HepG2 (cell line): ENCODE data around the gene ATP6V0E1. TPM values are rescaled to one million over a fixed set of nuclear protein-coding genes. Genes with fewer than 3 reads are reported as not detected.

Experiments
- ATAC-seq: fragments of 200-7000 bp; cut with Tn5 transposase; 3 replicates; pipeline ENCODE4 v1.9.1; 2020; ENCODE audit warnings: mild to moderate bottlenecking, moderate library complexity
- BruUV-seq: library from RNA; stranded (reverse); fragments of 400-500 nt; replicated peaks from 2 replicates; lab custom pipeline; 2021; lab: Mats Ljungman, UMichigan
- CTCF ChIA-PET: fragments of 300-600 bp; formaldehyde crosslinking; extraction: SDS; loops from one replicate; lab custom pipeline; 2021; ENCODE audit warnings: low total read pairs, inconsistent platforms, low intra/inter-chr PET ratio; lab: Yijun Ruan, JAX
- POLR2A ChIA-PET: fragments of 350-600 bp; sonication (Branson Sonifier 250); formaldehyde crosslinking; loops from one replicate; lab custom pipeline; 2020; ENCODE audit warnings: antibody characterized with exemption, inconsistent platforms; lab: Yijun Ruan, JAX
- DNase-seq: peaks from one replicate; pipeline ENCODE4 v3.0.0-alpha.2; 2015; ENCODE audit warnings: low spot score
- FAIRE-seq: peaks from 3 replicates; lab custom pipeline; 2011; peaks lifted over from hg19 to GRCh38; lab: Jason Lieb, UNC
- H2AFZ ChIP-seq: one replicate; pipeline ENCODE4 v1.6.1; 2011; ENCODE audit warnings: low read length, inconsistent platforms
- H3K27ac ChIP-seq: fragments of 300-600 bp; 3 replicates; pipeline ENCODE4 v1.8.0; 2011; ENCODE audit warnings: mixed run types, mild to moderate bottlenecking, mixed read lengths, low read length, inconsistent platforms; ENCODE audit not compliant: insufficient read depth; ENCODE audit errors: extremely low read length
- H3K27me3 ChIP-seq, 2 experiments: fragments of 200-600 bp in 1 of 2; 2 replicates in 1 of 2; 3 replicates in 1 of 2; pipeline versions ENCODE4 v1.6.0 to v1.8.0; 2011; ENCODE audit warnings: low read length in 2 of 2, mild to moderate bottlenecking in 2 of 2, moderate library complexity in 2 of 2, inconsistent platforms in 1 of 2; ENCODE audit not compliant: insufficient read depth in 2 of 2, control insufficient read depth in 1 of 2
- H3K36me3 ChIP-seq, 2 experiments: fragments of 200-600 bp in 1 of 2; replicated peaks in 1 of 2; 2 replicates in 1 of 2; 3 replicates in 1 of 2; pipeline versions ENCODE4 v1.5.1 to v1.8.0; 2011; ENCODE audit warnings: low read length in 2 of 2, inconsistent platforms in 1 of 2; ENCODE audit not compliant: insufficient read depth in 2 of 2, control insufficient read depth in 1 of 2
- H3K4me1 ChIP-seq: 2 replicates; pipeline ENCODE4 v1.5.1; 2012; ENCODE audit warnings: low read length, inconsistent platforms; ENCODE audit not compliant: insufficient read depth
- H3K4me2 ChIP-seq: 2 replicates; pipeline ENCODE4 v1.6.0; 2011; ENCODE audit warnings: low read depth, low read length, inconsistent platforms
- H3K4me3 ChIP-seq, 3 experiments: fragments of 200-600 bp in 1 of 3; sonication (generic), shearing (Covaris generic) in 1 of 3; replicated peaks in 1 of 3; 2 replicates each; pipeline ENCODE4 v1.5.1; 2011 to 2016; ENCODE audit warnings: low read length in 3 of 3, inconsistent platforms in 2 of 3, low read depth in 2 of 3, mild to moderate bottlenecking in 2 of 3, control low read depth in 1 of 3, mixed read lengths in 1 of 3; ENCODE audit not compliant: insufficient read depth in 1 of 3
- H3K79me2 ChIP-seq: one replicate; pipeline ENCODE4 v1.6.1; 2011; ENCODE audit warnings: low read length, inconsistent platforms; ENCODE audit not compliant: insufficient read depth
- H3K9ac ChIP-seq: 2 replicates; pipeline ENCODE4 v1.6.0; 2011; ENCODE audit warnings: mild to moderate bottlenecking, low read depth, low read length, inconsistent platforms; ENCODE audit not compliant: insufficient read depth
- H3K9me3 ChIP-seq: 2 replicates; pipeline ENCODE4 v1.5.1; 2012; ENCODE audit warnings: mild to moderate bottlenecking, low read length
- H4K20me1 ChIP-seq: 2 replicates; pipeline ENCODE4 v1.6.0; 2011; ENCODE audit warnings: inconsistent platforms, mild to moderate bottlenecking, low read length, moderate library complexity; ENCODE audit not compliant: insufficient read depth
- MAFK ChIP-seq, 2 experiments: IDR thresholded peaks in 1 of 2; conservative IDR thresholded peaks in 1 of 2; 2 replicates each; pipeline ENCODE4 v1.6.1; 2011; ENCODE audit warnings: improper control_type of control experiment in 2 of 2, low read length in 2 of 2
- MEIS2 ChIP-seq: sonication (generic); formaldehyde crosslinking; IDR thresholded peaks from 2 replicates; pipeline ENCODE4 v1.9.0; 2021; ENCODE audit warnings: mild to moderate bottlenecking, missing genetic modification reagents
- MTA1 ChIP-seq: sonication (generic); formaldehyde crosslinking; IDR thresholded peaks from 2 replicates; pipeline ENCODE4 v1.4.0; 2020; ENCODE audit warnings: missing genetic modification reagents, mild to moderate bottlenecking, borderline replicate concordance
- ZFP36L1 ChIP-seq: sonication (generic); formaldehyde crosslinking; IDR thresholded peaks from 2 replicates; pipeline ENCODE4 v1.8.0; 2022; ENCODE audit warnings: mild to moderate bottlenecking, missing genetic modification reagents, moderate library complexity
- ZNF354B ChIP-seq: sonication (generic); formaldehyde crosslinking; IDR thresholded peaks from 2 replicates; pipeline ENCODE4 v1.8.0; 2022; ENCODE audit warnings: mild to moderate bottlenecking, missing genetic modification reagents
- WGBS: methylation state at CpG from one replicate; pipeline ENCODE4 v1.1.6; 2017; ENCODE audit warnings: low lambda C conversion rate; 5-methylcytosine and 5-hydroxymethylcytosine counted together
- in situ Hi-C: cut with HindIII; loops from 2 replicates; pipeline ENCODE4 v1.10.0; 2017; ENCODE audit warnings: low pct_unique_long_range_greater_than_20kb; ENCODE audit not compliant: extremely low pct_ligation_motif_present
- intact Hi-C: fragments of 100-400 bp; cut with micrococcal nuclease; formaldehyde crosslinking; loops from one replicate; pipeline ENCODE4 v1.10.0; 2022; ENCODE audit not compliant: unreplicated experiment
- polyA plus RNA-seq, 8 experiments: library from polyadenylated mRNA; depleted of rRNA in 3 of 8; stranded (reverse) in 7 of 8; unstranded in 1 of 8; fragments of >200 nt; fragmentation: Illumina TruSeq in 4 of 8; extraction: Trizol in 4 of 8; gene quantifications; 2 replicates each; pipeline versions ENCODE4 v1.2.1 to v1.2.3, GENCODE V29; 2011 to 2016; ENCODE audit warnings: low read depth in 4 of 8, missing spikeins in 1 of 8, mixed read lengths in 1 of 8; ENCODE audit not compliant: insufficient read depth in 1 of 8
- total RNA-seq, 5 experiments: library from RNA; depleted of rRNA; stranded (reverse); fragments of >200 nt; fragmentation: Illumina TruSeq; extraction: Trizol; gene quantifications; 2 replicates each; pipeline ENCODE4 v1.2.3, GENCODE V29; 2016; ENCODE audit warnings: low read depth in 1 of 5
- TF ChIP-seq, protein P1 (sequence below): sonication (generic); formaldehyde crosslinking; conservative IDR thresholded peaks from 2 replicates; pipeline ENCODE4 v1.8.1; 2023; ENCODE audit warnings: missing genetic modification reagents
- TF ChIP-seq, protein P2 (sequence below): IDR thresholded peaks from 2 replicates; pipeline ENCODE4 v1.6.1; 2016; ENCODE audit warnings: low read depth, missing genetic modification reagents, missing compliant biosample characterization

The ATP6V0E1 gene
- total and polyA plus RNA-seq, 2 of the 13 experiments (the other 11 are each of a cell fraction or from before 2014, with no cell fraction given), result 143 to 215 TPM

DNA sequence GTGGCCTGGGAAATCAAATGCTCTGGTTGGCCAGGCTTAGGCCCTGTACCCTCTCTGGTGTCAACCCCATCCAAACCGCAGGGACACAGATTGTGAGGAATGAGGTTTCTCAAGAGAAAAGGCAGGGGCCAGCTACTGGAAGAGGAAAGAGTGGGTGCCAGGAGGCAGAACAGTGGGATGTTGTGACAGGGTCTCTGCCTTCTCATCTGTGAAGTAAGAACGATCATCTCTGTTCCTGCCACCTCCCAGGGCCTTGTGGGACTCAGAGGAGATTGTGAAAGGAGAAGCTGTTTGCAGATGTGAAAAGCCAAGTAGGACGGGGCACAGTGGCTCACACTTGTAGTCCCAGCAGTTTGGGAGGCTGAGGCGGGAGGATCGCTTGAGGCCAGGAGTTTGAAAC, 47.2 kb upstream of the ATP6V0E1 start:
- 99% methylated on average over 5 of the region's 5 CpGs for WGBS
- Histone ChIP-seq H3K4me1 (no peaks in the 10 kb centered on the region), H3K9ac (no peak overlapping the region), H2AFZ (no peak overlapping the region), H3K9me3 (no peaks in the 10 kb centered on the region), H3K27me3 (no peaks in the 10 kb centered on the region), H3K27ac (no peak overlapping the region), H4K20me1 (no peaks in the 10 kb centered on the region), H3K4me3 (no peak overlapping the region), H3K4me2 (no peak overlapping the region), H3K79me2 (no peaks in the 10 kb centered on the region), H3K36me3 (peaks cover 30 to 60% of the 10 kb centered on the region in 2 experiments)
- BruUV-seq, result no TSS peak
- no peak for FAIRE-seq
- in situ Hi-C loops, result no loop called here
- no peak for DNase-seq
- no peak for ATAC-seq
- POLR2A ChIA-PET, result no interaction called here
- no peak for TF ChIP-seq MAFK (conservative IDR thresholded peaks at IDR 0.05 in 1 of 2, IDR thresholded peaks at IDR 0.05 in 1 of 2; ENCODE audit: low read length in 2 of 2)
- no peak for TF ChIP-seq MTA1
- TF ChIP-seq, protein P1, sequence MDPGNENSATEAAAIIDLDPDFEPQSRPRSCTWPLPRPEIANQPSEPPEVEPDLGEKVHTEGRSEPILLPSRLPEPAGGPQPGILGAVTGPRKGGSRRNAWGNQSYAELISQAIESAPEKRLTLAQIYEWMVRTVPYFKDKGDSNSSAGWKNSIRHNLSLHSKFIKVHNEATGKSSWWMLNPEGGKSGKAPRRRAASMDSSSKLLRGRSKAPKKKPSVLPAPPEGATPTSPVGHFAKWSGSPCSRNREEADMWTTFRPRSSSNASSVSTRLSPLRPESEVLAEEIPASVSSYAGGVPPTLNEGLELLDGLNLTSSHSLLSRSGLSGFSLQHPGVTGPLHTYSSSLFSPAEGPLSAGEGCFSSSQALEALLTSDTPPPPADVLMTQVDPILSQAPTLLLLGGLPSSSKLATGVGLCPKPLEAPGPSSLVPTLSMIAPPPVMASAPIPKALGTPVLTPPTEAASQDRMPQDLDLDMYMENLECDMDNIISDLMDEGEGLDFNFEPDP (CRISPR knock-in tag), result no peak
- no peak for TF ChIP-seq MEIS2 (CRISPR knock-in tag)
- TF ChIP-seq, protein P2, sequence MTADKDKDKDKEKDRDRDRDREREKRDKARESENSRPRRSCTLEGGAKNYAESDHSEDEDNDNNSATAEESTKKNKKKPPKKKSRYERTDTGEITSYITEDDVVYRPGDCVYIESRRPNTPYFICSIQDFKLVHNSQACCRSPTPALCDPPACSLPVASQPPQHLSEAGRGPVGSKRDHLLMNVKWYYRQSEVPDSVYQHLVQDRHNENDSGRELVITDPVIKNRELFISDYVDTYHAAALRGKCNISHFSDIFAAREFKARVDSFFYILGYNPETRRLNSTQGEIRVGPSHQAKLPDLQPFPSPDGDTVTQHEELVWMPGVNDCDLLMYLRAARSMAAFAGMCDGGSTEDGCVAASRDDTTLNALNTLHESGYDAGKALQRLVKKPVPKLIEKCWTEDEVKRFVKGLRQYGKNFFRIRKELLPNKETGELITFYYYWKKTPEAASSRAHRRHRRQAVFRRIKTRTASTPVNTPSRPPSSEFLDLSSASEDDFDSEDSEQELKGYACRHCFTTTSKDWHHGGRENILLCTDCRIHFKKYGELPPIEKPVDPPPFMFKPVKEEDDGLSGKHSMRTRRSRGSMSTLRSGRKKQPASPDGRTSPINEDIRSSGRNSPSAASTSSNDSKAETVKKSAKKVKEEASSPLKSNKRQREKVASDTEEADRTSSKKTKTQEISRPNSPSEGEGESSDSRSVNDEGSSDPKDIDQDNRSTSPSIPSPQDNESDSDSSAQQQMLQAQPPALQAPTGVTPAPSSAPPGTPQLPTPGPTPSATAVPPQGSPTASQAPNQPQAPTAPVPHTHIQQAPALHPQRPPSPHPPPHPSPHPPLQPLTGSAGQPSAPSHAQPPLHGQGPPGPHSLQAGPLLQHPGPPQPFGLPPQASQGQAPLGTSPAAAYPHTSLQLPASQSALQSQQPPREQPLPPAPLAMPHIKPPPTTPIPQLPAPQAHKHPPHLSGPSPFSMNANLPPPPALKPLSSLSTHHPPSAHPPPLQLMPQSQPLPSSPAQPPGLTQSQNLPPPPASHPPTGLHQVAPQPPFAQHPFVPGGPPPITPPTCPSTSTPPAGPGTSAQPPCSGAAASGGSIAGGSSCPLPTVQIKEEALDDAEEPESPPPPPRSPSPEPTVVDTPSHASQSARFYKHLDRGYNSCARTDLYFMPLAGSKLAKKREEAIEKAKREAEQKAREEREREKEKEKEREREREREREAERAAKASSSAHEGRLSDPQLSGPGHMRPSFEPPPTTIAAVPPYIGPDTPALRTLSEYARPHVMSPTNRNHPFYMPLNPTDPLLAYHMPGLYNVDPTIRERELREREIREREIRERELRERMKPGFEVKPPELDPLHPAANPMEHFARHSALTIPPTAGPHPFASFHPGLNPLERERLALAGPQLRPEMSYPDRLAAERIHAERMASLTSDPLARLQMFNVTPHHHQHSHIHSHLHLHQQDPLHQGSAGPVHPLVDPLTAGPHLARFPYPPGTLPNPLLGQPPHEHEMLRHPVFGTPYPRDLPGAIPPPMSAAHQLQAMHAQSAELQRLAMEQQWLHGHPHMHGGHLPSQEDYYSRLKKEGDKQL (CRISPR knock-in tag), result no peak
- no peak for TF ChIP-seq ZNF354B (CRISPR knock-in tag)
- no peak for TF ChIP-seq ZFP36L1
- CTCF ChIA-PET, result no interaction called here
- intact Hi-C loops, result no loop called here
